H9 (cell line): ENCODE measurements around the gene CRACR2A. TPM values are rescaled to one million over a fixed set of nuclear protein-coding genes. Genes with fewer than 3 reads are reported as not detected.

Experiments
- DNase-seq: peaks from one replicate; pipeline ENCODE4 v3.0.0-alpha.2; 2017
- H2AFZ ChIP-seq: one replicate; pipeline ENCODE4 v1.6.1; 2013; ENCODE audit warnings: mild to moderate bottlenecking, low read length, control low read depth, moderate library complexity
- H2AK5ac ChIP-seq: 2 replicates; pipeline ENCODE4 v1.6.1; 2013; ENCODE audit warnings: low read length, control low read depth, mixed read lengths; ENCODE audit not compliant: insufficient read length
- H2BK120ac ChIP-seq: one replicate; pipeline ENCODE4 v1.6.1; 2013; ENCODE audit warnings: low read depth, mild to moderate bottlenecking, low read length, control low read depth, inconsistent platforms; ENCODE audit not compliant: poor library complexity, severe bottlenecking
- H2BK12ac ChIP-seq: 2 replicates; pipeline ENCODE4 v1.6.1; 2013; ENCODE audit warnings: low read length, control low read depth, mixed read lengths, low read depth; ENCODE audit not compliant: insufficient read length
- H2BK15ac ChIP-seq: 2 replicates; pipeline ENCODE4 v1.6.1; 2013; ENCODE audit warnings: low read depth, low read length, control low read depth
- H2BK20ac ChIP-seq: one replicate; pipeline ENCODE4 v1.6.1; 2013; ENCODE audit warnings: low read depth, mild to moderate bottlenecking, low read length, control low read depth, inconsistent platforms; ENCODE audit not compliant: poor library complexity, severe bottlenecking
- H2BK5ac ChIP-seq: 2 replicates; pipeline ENCODE4 v1.6.1; 2013; ENCODE audit warnings: low read length, control low read depth, mixed read lengths; ENCODE audit not compliant: insufficient read length
- H3K14ac ChIP-seq: 2 replicates; pipeline ENCODE4 v1.6.1; 2013; ENCODE audit warnings: low read length, control low read depth; ENCODE audit not compliant: insufficient read depth
- H3K18ac ChIP-seq: 2 replicates; pipeline ENCODE4 v1.6.1; 2013; ENCODE audit warnings: low read depth, mild to moderate bottlenecking, mixed read lengths, low read length, control low read depth; ENCODE audit not compliant: insufficient read length
- H3K23ac ChIP-seq: 2 replicates; pipeline ENCODE4 v1.6.1; 2013; ENCODE audit warnings: low read length, control low read depth, mixed read lengths, low read depth; ENCODE audit not compliant: insufficient read length
- H3K23me2 ChIP-seq: 2 replicates; pipeline ENCODE4 v1.6.1; 2013; ENCODE audit warnings: low read depth, mild to moderate bottlenecking, mixed read lengths, low read length, control low read depth; ENCODE audit not compliant: insufficient read length, poor library complexity, severe bottlenecking
- H3K27ac ChIP-seq: 2 replicates; pipeline ENCODE4 v1.5.1; 2013; ENCODE audit warnings: low read length, control low read depth, mixed read lengths, low read depth; ENCODE audit not compliant: insufficient read length
- H3K27me3 ChIP-seq: 2 replicates; pipeline ENCODE4 v1.6.1; 2013; ENCODE audit warnings: low read length, control low read depth, inconsistent platforms; ENCODE audit not compliant: insufficient read depth
- H3K4ac ChIP-seq: 2 replicates; pipeline ENCODE4 v1.6.1; 2013; ENCODE audit warnings: low read depth, mild to moderate bottlenecking, control low read depth, inconsistent platforms, low read length, moderate library complexity
- H3K4me1 ChIP-seq: 2 replicates; pipeline ENCODE4 v1.6.1; 2013; ENCODE audit warnings: low read length, control low read depth, inconsistent platforms; ENCODE audit not compliant: insufficient read depth
- H3K4me2 ChIP-seq: 2 replicates; pipeline ENCODE4 v1.6.1; 2013; ENCODE audit warnings: low read length, control low read depth, mixed read lengths; ENCODE audit not compliant: insufficient read length, insufficient read depth
- H3K56ac ChIP-seq: 2 replicates; pipeline ENCODE4 v1.6.1; 2013; ENCODE audit warnings: low read depth, mild to moderate bottlenecking, mixed read lengths, low read length, control low read depth; ENCODE audit not compliant: insufficient read length
- H3K79me1 ChIP-seq: 2 replicates; pipeline ENCODE4 v1.6.1; 2013; ENCODE audit warnings: low read depth, mild to moderate bottlenecking, moderate library complexity, low read length, control low read depth, inconsistent platforms; ENCODE audit not compliant: insufficient read depth, poor library complexity, severe bottlenecking
- H3K79me2 ChIP-seq: 2 replicates; pipeline ENCODE4 v1.6.1; 2013; ENCODE audit warnings: low read length, control low read depth, inconsistent platforms; ENCODE audit not compliant: insufficient read depth
- H3K9ac ChIP-seq: 2 replicates; pipeline ENCODE4 v1.6.1; 2013; ENCODE audit warnings: low read length, control low read depth, mixed read lengths; ENCODE audit not compliant: insufficient read length; ENCODE audit errors: extremely low read depth
- H3K9me3 ChIP-seq: one replicate; pipeline ENCODE4 v1.6.1; 2013; ENCODE audit warnings: low read depth, low read length, inconsistent platforms; ENCODE audit not compliant: control insufficient read depth
- H3T11ph ChIP-seq: one replicate; pipeline ENCODE4 v1.6.1; 2013; ENCODE audit warnings: mild to moderate bottlenecking, low read length, control low read depth, inconsistent platforms
- H4K20me1 ChIP-seq: one replicate; pipeline ENCODE4 v1.6.1; 2013; ENCODE audit not compliant: control insufficient read depth, insufficient read length, insufficient read depth
- H4K5ac ChIP-seq: 2 replicates; pipeline ENCODE4 v1.6.1; 2013; ENCODE audit warnings: low read depth, mild to moderate bottlenecking, mixed read lengths, low read length, control low read depth; ENCODE audit not compliant: insufficient read length
- H4K8ac ChIP-seq: replicated peaks from 2 replicates; pipeline ENCODE4 v1.6.1; 2013; ENCODE audit warnings: low read length, control low read depth, mixed read lengths, low read depth; ENCODE audit not compliant: insufficient read length
- H4K91ac ChIP-seq: 2 replicates; pipeline ENCODE4 v1.6.1; 2013; ENCODE audit warnings: low read depth, mild to moderate bottlenecking, moderate library complexity, mixed read lengths, low read length, control low read depth; ENCODE audit not compliant: insufficient read length
- H3K27ac Mint-ChIP-seq, 3 experiments: 2 replicates in 2 of 3; 3 replicates in 1 of 3; pipeline ENCODE4 v1.8.0; 2020 to 2021; ENCODE audit warnings: mixed read lengths in 3 of 3, mild to moderate bottlenecking in 1 of 3, moderate library complexity in 1 of 3
- H3K27me3 Mint-ChIP-seq: 2 replicates; pipeline ENCODE4 v1.8.0; 2021; ENCODE audit warnings: low read depth, mild to moderate bottlenecking, moderate library complexity, mixed read lengths
- H3K36me3 Mint-ChIP-seq, 3 experiments: 2 replicates in 2 of 3; 3 replicates in 1 of 3; pipeline ENCODE4 v1.8.0; 2020 to 2021; ENCODE audit warnings: low read depth in 3 of 3, mixed read lengths in 3 of 3; ENCODE audit not compliant: insufficient read depth in 1 of 3
- H3K4me1 Mint-ChIP-seq, 2 experiments: 2 replicates each; pipeline ENCODE4 v1.8.0; 2020; ENCODE audit warnings: mixed read lengths in 2 of 2
- H3K4me3 Mint-ChIP-seq, 2 experiments: 2 replicates in 1 of 2; 3 replicates in 1 of 2; pipeline ENCODE4 v1.8.0; 2020 to 2021; ENCODE audit warnings: mild to moderate bottlenecking in 2 of 2, mixed read lengths in 2 of 2, moderate library complexity in 1 of 2
- H3K9me3 Mint-ChIP-seq, 2 experiments: 2 replicates in 1 of 2; 3 replicates in 1 of 2; pipeline ENCODE4 v1.8.0; 2020; ENCODE audit warnings: mild to moderate bottlenecking in 2 of 2, mixed read lengths in 2 of 2, moderate library complexity in 1 of 2
- CTCF ChIP-seq: fragments of 200-600 bp; sonication (generic); conservative IDR thresholded peaks from 3 replicates; pipeline ENCODE4 v1.8.0; 2021; ENCODE audit warnings: antibody characterized with exemption, mild to moderate bottlenecking
- WGBS: extraction: QIAGEN DNeasy Blood & Tissue Kit; methylation state at CpG from one replicate; pipeline ENCODE4 v1.1.7; 2013; ENCODE audit warnings: missing lambda C conversion rate, low lambda C conversion rate, mixed read lengths; ENCODE audit not compliant: insufficient read length; ENCODE audit errors: extremely low coverage; 5-methylcytosine and 5-hydroxymethylcytosine counted together
- total RNA-seq: library from RNA; stranded (reverse); gene quantifications from 2 replicates; pipeline ENCODE4 v1.2.1, GENCODE V29; 2021

The CRACR2A gene
- total RNA-seq, 1 experiment from 2014 or later, result 2.0 TPM

GRCh38 chr12:3741882-3742672 lies 10.8 kb downstream of the CRACR2A start:
- no peak overlapping the region for H2BK5ac ChIP-seq
- no peaks in the 10 kb centered on the region for H3K4me1 ChIP-seq
- no peak overlapping the region for H4K8ac ChIP-seq
- Mint-ChIP-seq H3K9me3 (peaks cover 0 to 2% of the 10 kb centered on the region in 2 experiments; a peak in 1 of 5 replicates), H3K27ac (no peak overlapping the region), H3K36me3 (peaks cover 0 to 3% (median 0%) of the 10 kb centered on the region in 3 experiments; a peak in 3 of 7 replicates), H3K27me3 (peaks cover 5% of the 10 kb centered on the region), H3K4me1 (no peaks in the 10 kb centered on the region), H3K4me3 (no peak overlapping the region)
- H3K23me2 ChIP-seq, result no peaks in the 10 kb centered on the region
- TF ChIP-seq CTCF, result no peak
- no peak overlapping the region for H3K9ac ChIP-seq
- no peak overlapping the region for H3K14ac ChIP-seq
- H4K91ac ChIP-seq, result no peak overlapping the region
- H3K9me3 ChIP-seq, result no peaks in the 10 kb centered on the region
- H3K4me2 ChIP-seq, result no peak overlapping the region
- no peak overlapping the region for H3K27ac ChIP-seq
- H2BK20ac ChIP-seq, result no peak overlapping the region
- no peak overlapping the region for H3K4ac ChIP-seq
- H2BK12ac ChIP-seq, result no peak overlapping the region
- H3K79me2 ChIP-seq, result no peaks in the 10 kb centered on the region
- no peak overlapping the region for H2BK120ac ChIP-seq
- H2BK15ac ChIP-seq, result no peak overlapping the region
- H3K27me3 ChIP-seq, result no peaks in the 10 kb centered on the region
- no peak overlapping the region for H2AK5ac ChIP-seq
- no peak overlapping the region for H3K56ac ChIP-seq
- H3K23ac ChIP-seq, result no peak overlapping the region
- no peak overlapping the region for H3T11ph ChIP-seq
- H3K79me1 ChIP-seq, result no peaks in the 10 kb centered on the region
- no peak for DNase-seq
- no peak overlapping the region for H4K5ac ChIP-seq
- no CpG with 5 or more reads among the region's 7 CpGs for WGBS
- no peaks in the 10 kb centered on the region for H4K20me1 ChIP-seq
- H3K18ac ChIP-seq, result no peak overlapping the region
- no peak overlapping the region for H2AFZ ChIP-seq
